IMR-90 (cell line): Measurements from ENCODE around the gene TRIM40. TPM values are rescaled to one million over a fixed set of nuclear protein-coding genes. Genes with fewer than 3 reads are reported as not detected.

Experiments
- ATAC-seq: fragments of 200-7000 bp; cut with Tn5 transposase; 2 replicates; pipeline ENCODE4 v1.9.1; 2020; ENCODE audit warnings: low read depth, mild to moderate bottlenecking, moderate library complexity
- BruUV-seq: library from RNA; stranded (reverse); fragments of 400-500 nt; replicated peaks from 2 replicates; lab custom pipeline; 2021; lab: Mats Ljungman, UMichigan
- CTCF ChIA-PET: fragments of 300-600 bp; formaldehyde crosslinking; extraction: SDS; loops from one replicate; lab custom pipeline; 2021; ENCODE audit warnings: antibody characterized with exemption; lab: Yijun Ruan, JAX
- POLR2A ChIA-PET: fragments of 300-600 bp; sonication (Branson Sonifier 250); formaldehyde crosslinking; loops from one replicate; lab custom pipeline; 2022; ENCODE audit warnings: antibody characterized with exemption; ENCODE audit not compliant: unreplicated experiment; lab: Charles Lee
- DNase-seq: peaks from one replicate; pipeline ENCODE4 v3.0.0; 2013
- H2AFZ ChIP-seq: replicated peaks from 2 replicates; pipeline ENCODE3; 2013; ENCODE audit warnings: low read length, mild to moderate bottlenecking; ENCODE audit not compliant: poor library complexity
- H2AK5ac ChIP-seq: 2 replicates; pipeline ENCODE4 v1.6.1; 2013; ENCODE audit warnings: low read depth, low read length, inconsistent platforms
- H2AK9ac ChIP-seq: replicated peaks from 2 replicates; pipeline ENCODE3; 2013; ENCODE audit warnings: mild to moderate bottlenecking, low read depth, low read length, moderate library complexity; ENCODE audit not compliant: poor library complexity
- H2BK120ac ChIP-seq: 2 replicates; pipeline ENCODE4 v1.6.1; 2013; ENCODE audit warnings: low read depth, low read length, inconsistent platforms
- H2BK15ac ChIP-seq: 3 replicates; pipeline ENCODE4 v1.6.1; 2013; ENCODE audit warnings: low read depth, low read length, inconsistent platforms
- H2BK20ac ChIP-seq: 2 replicates; pipeline ENCODE4 v1.6.1; 2013; ENCODE audit warnings: low read depth, mild to moderate bottlenecking, inconsistent platforms, low read length, moderate library complexity
- H2BK5ac ChIP-seq: 2 replicates; pipeline ENCODE4 v1.6.1; 2013; ENCODE audit warnings: mild to moderate bottlenecking, low read depth, low read length, inconsistent platforms; ENCODE audit not compliant: poor library complexity, severe bottlenecking
- H3K14ac ChIP-seq: replicated peaks from 2 replicates; pipeline ENCODE4 v1.6.1; 2013; ENCODE audit warnings: low read depth, low read length, inconsistent platforms
- H3K18ac ChIP-seq: 2 replicates; pipeline ENCODE4 v1.6.1; 2013; ENCODE audit warnings: low read depth, low read length, control low read depth
- H3K23ac ChIP-seq: 2 replicates; pipeline ENCODE4 v1.6.1; 2013; ENCODE audit warnings: low read depth, low read length, inconsistent platforms
- H3K27ac ChIP-seq: 2 replicates; pipeline ENCODE4 v1.5.1; 2013; ENCODE audit warnings: mild to moderate bottlenecking, control low read depth, low read length; ENCODE audit not compliant: insufficient read depth
- H3K27me3 ChIP-seq: 2 replicates; pipeline ENCODE4 v1.6.1; 2013; ENCODE audit warnings: low read length; ENCODE audit not compliant: control insufficient read depth, insufficient read depth
- H3K36me3 ChIP-seq: 2 replicates; pipeline ENCODE4 v1.6.1; 2013; ENCODE audit warnings: low read length, mixed read lengths; ENCODE audit not compliant: control insufficient read depth, insufficient read depth
- H3K4ac ChIP-seq: 2 replicates; pipeline ENCODE4 v1.6.1; 2013; ENCODE audit warnings: low read depth, low read length, inconsistent platforms
- H3K4me1 ChIP-seq: 2 replicates; pipeline ENCODE4 v1.6.1; 2013; ENCODE audit warnings: low read length, mixed read lengths; ENCODE audit not compliant: control insufficient read depth, insufficient read depth
- H3K4me2 ChIP-seq: 2 replicates; pipeline ENCODE4 v1.6.1; 2013; ENCODE audit warnings: low read depth, mild to moderate bottlenecking, control low read depth, low read length, moderate library complexity
- H3K4me3 ChIP-seq: 2 replicates; pipeline ENCODE4 v1.5.1; 2013; ENCODE audit warnings: low read depth, mild to moderate bottlenecking, control low read depth, low read length, moderate library complexity; ENCODE audit not compliant: insufficient read depth
- H3K56ac ChIP-seq: 2 replicates; pipeline ENCODE4 v1.6.1; 2013; ENCODE audit warnings: low read length, inconsistent platforms; ENCODE audit not compliant: insufficient read depth; ENCODE audit errors: extremely low read depth
- H3K79me1 ChIP-seq, 2 experiments: 2 replicates each; pipeline ENCODE4 v1.6.1; 2013; ENCODE audit warnings: low read length in 2 of 2, inconsistent platforms in 1 of 2, low read depth in 1 of 2
- H3K9ac ChIP-seq: 2 replicates; pipeline ENCODE4 v1.6.1; 2013; ENCODE audit warnings: low read depth, low read length, control low read depth
- H3K9me1 ChIP-seq: 2 replicates; pipeline ENCODE4 v1.6.1; 2013; ENCODE audit warnings: low read length, inconsistent platforms; ENCODE audit not compliant: insufficient read depth
- H3K9me3 ChIP-seq: 2 replicates; pipeline ENCODE4 v1.6.1; 2013; ENCODE audit warnings: low read length; ENCODE audit not compliant: control insufficient read depth, insufficient read depth
- H4K20me1 ChIP-seq: 2 replicates; pipeline ENCODE4 v1.6.1; 2013; ENCODE audit warnings: low read length, inconsistent platforms; ENCODE audit not compliant: insufficient read depth
- H4K5ac ChIP-seq: 2 replicates; pipeline ENCODE4 v1.6.1; 2013; ENCODE audit warnings: mild to moderate bottlenecking, low read depth, low read length, control low read depth
- H4K8ac ChIP-seq, 2 experiments: 2 replicates each; pipeline ENCODE4 v1.6.1; 2013; ENCODE audit warnings: low read depth in 2 of 2, low read length in 2 of 2, control low read depth in 1 of 2, inconsistent platforms in 1 of 2
- H4K91ac ChIP-seq: 2 replicates; pipeline ENCODE4 v1.6.1; 2013; ENCODE audit warnings: low read depth, low read length, inconsistent platforms; ENCODE audit not compliant: insufficient read depth
- BHLHE40 ChIP-seq: fragments of 150-350 bp; IDR thresholded peaks from 2 replicates; pipeline ENCODE4 v1.6.1; 2016; ENCODE audit warnings: mild to moderate bottlenecking, low read depth, low read length
- CEBPB ChIP-seq: IDR thresholded peaks from 2 replicates; pipeline ENCODE4 v1.6.1; 2012; ENCODE audit warnings: low read depth, low read length, improper control_type of control experiment
- CHD1 ChIP-seq: IDR thresholded peaks from 2 replicates; pipeline ENCODE4 v1.6.1; 2012; ENCODE audit warnings: low read depth, low read length, improper control_type of control experiment
- CTCF ChIP-seq: conservative IDR thresholded peaks from 2 replicates; pipeline ENCODE4 v1.5.1; 2012; ENCODE audit warnings: mild to moderate bottlenecking, low read depth, low read length, improper control_type of control experiment
- FOS ChIP-seq: fragments of 150-350 bp; IDR thresholded peaks from 2 replicates; pipeline ENCODE4 v1.6.1; 2016; ENCODE audit warnings: low read depth, low read length
- MAFK ChIP-seq: IDR thresholded peaks from 2 replicates; pipeline ENCODE4 v1.6.1; 2012; ENCODE audit warnings: low read depth, low read length, improper control_type of control experiment
- MAZ ChIP-seq: IDR thresholded peaks from 2 replicates; pipeline ENCODE4 v1.6.1; 2012; ENCODE audit warnings: low read depth, mild to moderate bottlenecking, low read length, improper control_type of control experiment, moderate library complexity, borderline replicate concordance
- MXI1 ChIP-seq: IDR thresholded peaks from 2 replicates; pipeline ENCODE4 v1.6.1; 2012; ENCODE audit warnings: low read depth, mild to moderate bottlenecking, low read length, moderate library complexity, borderline replicate concordance
- NFE2L2 ChIP-seq: fragments of 150-350 bp; IDR thresholded peaks from 2 replicates; pipeline ENCODE4 v1.6.1; 2016; ENCODE audit warnings: low read depth, mild to moderate bottlenecking, low read length
- POLR2A ChIP-seq: IDR thresholded peaks from 2 replicates; pipeline ENCODE4 v1.6.1; 2012; ENCODE audit warnings: mild to moderate bottlenecking, low read depth, low read length
- RAD21 ChIP-seq: IDR thresholded peaks from 2 replicates; pipeline ENCODE4 v1.6.1; 2012; ENCODE audit warnings: low read length, improper control_type of control experiment
- RCOR1 ChIP-seq: IDR thresholded peaks from 2 replicates; pipeline ENCODE4 v1.6.1; 2012; ENCODE audit warnings: mild to moderate bottlenecking, low read length, improper control_type of control experiment; ENCODE audit not compliant: insufficient replicate concordance
- RFX5 ChIP-seq: IDR thresholded peaks from 2 replicates; pipeline ENCODE4 v1.8.0; 2012; ENCODE audit warnings: low read depth, mild to moderate bottlenecking, low read length, moderate library complexity
- USF2 ChIP-seq: fragments of 150-350 bp; IDR thresholded peaks from 2 replicates; pipeline ENCODE4 v1.6.1; 2017; ENCODE audit warnings: mild to moderate bottlenecking, antibody characterized with exemption, low read length, low read depth
- WGBS, 2 experiments: methylation state at CpG; one replicate each; pipeline versions ENCODE4 v1.1.5 to v1.1.7; 2013; ENCODE audit warnings: missing lambda C conversion rate in 2 of 2; ENCODE audit not compliant: insufficient read length in 1 of 2; ENCODE audit errors: extremely low coverage in 2 of 2; 5-methylcytosine and 5-hydroxymethylcytosine counted together
- dilution Hi-C: fragments of 300-500 bp; cut with HindIII; formaldehyde crosslinking; loops from one replicate; pipeline ENCODE4 v1.14.3; 2018; ENCODE audit warnings: low sequenced_read_pairs; ENCODE audit not compliant: unreplicated experiment
- in situ Hi-C: fragments of 300-500 bp; cut with MboI; formaldehyde crosslinking; loops from 3 replicates; pipeline ENCODE4 v1.14.3; 2019; ENCODE audit warnings: low sequenced_read_pairs, inconsistent platforms, mixed read lengths
- intact Hi-C: fragments of 100-400 bp; cut with micrococcal nuclease; formaldehyde crosslinking; loops from 2 replicates; pipeline ENCODE4 v1.10.0; 2022
- polyA plus RNA-seq, 3 experiments: library from polyadenylated mRNA; depleted of rRNA; stranded (reverse); fragments of >200 nt; gene quantifications; 2 replicates each; pipeline ENCODE4 v1.2.3, GENCODE V29; 2012; ENCODE audit warnings: low replicate concordance in 1 of 3
- total RNA-seq: library from RNA; depleted of rRNA; stranded (reverse); fragments of >200 nt; gene quantifications from 2 replicates; pipeline ENCODE4 v1.2.3, GENCODE V29; 2012

Gene TRIM40
- total and polyA plus RNA-seq, 2 of the 4 experiments (the other 2 are of a cell fraction): not detected

- TF ChIP-seq CHD1 (no peak), USF2 (no peak), MAFK (no peak), BHLHE40 (no peak)
Observed at GRCh38 chr6:30103872-30104179, 32.1 kb upstream of the TRIM40 start (continued).

GRCh38 chr6:30104661-30105060, 31.3 kb upstream of the TRIM40 start:
- H2BK20ac ChIP-seq: no peak overlapping the region
- H4K8ac ChIP-seq: no peak overlapping the region
- H3K9me3 ChIP-seq: peaks cover 2% of the 10 kb centered on the region; the same call in 1 of the 2 replicates
- H4K5ac ChIP-seq: no peak overlapping the region
- H3K4me1 ChIP-seq: peaks cover 6% of the 10 kb centered on the region
- H4K20me1 ChIP-seq: no peaks in the 10 kb centered on the region
- no peak overlapping the region for H3K4ac ChIP-seq
- H3K4me3 ChIP-seq: no peak overlapping the region
- H2BK5ac ChIP-seq: no peak overlapping the region
- no peak overlapping the region for H2BK15ac ChIP-seq
- no peak overlapping the region for H3K56ac ChIP-seq
- no peaks in the 10 kb centered on the region for H3K79me1 ChIP-seq
- BruUV-seq: no TSS peak
- no peak overlapping the region for H3K18ac ChIP-seq
- H3K27me3 ChIP-seq: peaks cover 48% of the 10 kb centered on the region
- POLR2A ChIA-PET: no interaction called here
- no CpG with 5 or more reads among the region's 2 CpGs for WGBS, 2 experiments
- H4K91ac ChIP-seq: no peak overlapping the region
- H3K36me3 ChIP-seq: no peaks in the 10 kb centered on the region
- no peak overlapping the region for H2AK5ac ChIP-seq
- no peak overlapping the region for H2AK9ac ChIP-seq
- intact Hi-C loops (loop anchor here (5.0 kb wide), 1 partner anchor 113 kb away; no protein-coding TSS in a partner anchor), dilution Hi-C loops (no loop called here), in situ Hi-C loops (no loop called here)
- no peak for ATAC-seq
- no peak overlapping the region for H3K9ac ChIP-seq
- H3K9me1 ChIP-seq: no peaks in the 10 kb centered on the region; the same call in 1 of the 2 replicates
- CTCF ChIA-PET: interaction anchor here (3.0 kb wide), 1 partner anchor 27 kb away, joined by 54 read pairs; no protein-coding TSS in a partner anchor
- no peak overlapping the region for H3K23ac ChIP-seq
- H3K27ac ChIP-seq: no peak overlapping the region
- H2BK120ac ChIP-seq: no peak overlapping the region
- H3K14ac ChIP-seq: no peak overlapping the region
- H2AFZ ChIP-seq: no peak overlapping the region
- no peak overlapping the region for H3K4me2 ChIP-seq
- DNase-seq: no peak
- TF ChIP-seq CEBPB (no peak), RAD21 (no peak), CHD1 (no peak), RCOR1 (no peak), MAZ (no peak), POLR2A (no peak), RFX5 (no peak), NFE2L2 (no peak), MXI1 (no peak), CTCF (no peak), USF2 (no peak), FOS (no peak)
